HUES64 (cell line): ENCODE measurements around the gene ARL5A. TPM values are rescaled to one million over a fixed set of nuclear protein-coding genes. Genes with fewer than 3 reads are reported as not detected.
A peak's percentile ranks its signal among the peaks of the same experiment; 100 is the strongest.
"Not testable (repeated sequence)": the region's sequence is repeated elsewhere in the genome, so short reads cannot be mapped to it uniquely, and the experiment has no call there.

Experiments
- H3K27ac ChIP-seq: 2 replicates; pipeline ENCODE4 v1.7.0; 2013; ENCODE audit warnings: low read depth, low read length, inconsistent platforms
- H3K27me3 ChIP-seq: 2 replicates; pipeline ENCODE4 v1.6.1; 2013; ENCODE audit warnings: mild to moderate bottlenecking, low read length; ENCODE audit not compliant: insufficient read depth
- H3K36me3 ChIP-seq: 2 replicates; pipeline ENCODE4 v1.6.1; 2013; ENCODE audit warnings: mild to moderate bottlenecking, low read length; ENCODE audit not compliant: insufficient read depth
- H3K4me1 ChIP-seq: 2 replicates; pipeline ENCODE4 v1.6.1; 2013; ENCODE audit warnings: mild to moderate bottlenecking, low read length, moderate library complexity; ENCODE audit not compliant: insufficient read depth
- H3K4me3 ChIP-seq: 2 replicates; pipeline ENCODE4 v1.5.1; 2013; ENCODE audit warnings: mild to moderate bottlenecking, low read length, moderate library complexity
- H3K9ac ChIP-seq: 2 replicates; pipeline ENCODE4 v1.6.1; 2013; ENCODE audit warnings: mild to moderate bottlenecking, low read depth, low read length
- H3K9me3 ChIP-seq: 2 replicates; pipeline ENCODE4 v1.6.1; 2013; ENCODE audit warnings: low read depth, low read length; ENCODE audit not compliant: insufficient read depth
- WGBS: fragments of 150-250, 120-280 bp; methylation state at CpG from one replicate; pipeline ENCODE4 v1.1.7; 2013; ENCODE audit warnings: missing lambda C conversion rate; 5-methylcytosine and 5-hydroxymethylcytosine counted together
- polyA plus RNA-seq, 2 experiments: library from polyadenylated mRNA; stranded (reverse); fragments of 50-300 nt; gene quantifications; one replicate each; pipeline ENCODE4 v1.2.3, GENCODE V29; 2013

ARL5A gene
- 34.2 TPM for polyA plus RNA-seq (2013, experiment 1 of 2)
- polyA plus RNA-seq (2013, experiment 2 of 2): 42.1 TPM

GRCh38 chr2:151828143-151828889, at the start of gene ARL5A:
TSS of gene ARL5A (minus strand) at chr2:151828421. CDS start at chr2:151828176, 245 bp downstream.
- Histone ChIP-seq H3K4me3 (peak within 1 kb of the TSS; percentile 86), H3K27me3 (no peaks in the 10 kb centered on the region), H3K27ac (peak within 1 kb of the TSS; percentile 80), H3K36me3 (no peaks in the 10 kb centered on the region), H3K9me3 (no peaks in the 10 kb centered on the region), H3K9ac (peak within 1 kb of the TSS; percentile 92), H3K4me1 (peaks cover 42% of the 10 kb centered on the region)
- WGBS: under 1% methylated on average over 64 of the region's 64 CpGs

DNA sequence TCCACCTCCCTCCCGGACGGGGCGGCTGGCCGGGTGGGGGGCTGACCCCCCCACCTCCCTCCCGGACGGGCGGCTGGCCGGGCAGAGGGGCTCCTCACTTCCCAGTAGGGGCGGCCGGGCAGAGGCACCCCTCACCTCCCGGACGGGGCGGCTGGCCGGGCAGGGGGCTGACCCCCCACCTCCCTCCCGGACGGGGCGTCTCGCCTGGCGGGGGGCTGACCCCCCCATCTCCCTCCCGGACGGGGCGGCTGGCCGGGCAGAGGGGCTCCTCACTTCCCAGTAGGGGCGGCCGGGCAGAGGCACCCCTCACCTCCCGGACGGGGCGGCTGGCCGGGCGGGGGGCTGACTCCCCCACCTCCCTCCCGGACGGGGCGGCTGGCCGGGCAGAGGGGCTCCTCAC, 47.4 kb upstream of the ARL5A start:
- WGBS: 80% methylated on average over 10 of the region's 34 CpGs
- not testable (repeated sequence) for H3K36me3 ChIP-seq, H3K9me3 ChIP-seq, H3K9ac ChIP-seq, H3K4me3 ChIP-seq, H3K27me3 ChIP-seq, H3K4me1 ChIP-seq, H3K27ac ChIP-seq

GRCh38 chr2:151872463-151872862, 44.2 kb upstream of the ARL5A start:
- Histone ChIP-seq H3K27ac (no peak overlapping the region), H3K4me1 (no peaks in the 10 kb centered on the region), H3K9me3 (0 out of 2 replicates have a peak, but pooled peaks cover 3% of the 10 kb centered on the region), H3K9ac (no peak overlapping the region), H3K36me3 (no peaks in the 10 kb centered on the region), H3K4me3 (no peak overlapping the region), H3K27me3 (no peaks in the 10 kb centered on the region)
- 94% methylated on average over 3 of the region's 3 CpGs for WGBS

DNA sequence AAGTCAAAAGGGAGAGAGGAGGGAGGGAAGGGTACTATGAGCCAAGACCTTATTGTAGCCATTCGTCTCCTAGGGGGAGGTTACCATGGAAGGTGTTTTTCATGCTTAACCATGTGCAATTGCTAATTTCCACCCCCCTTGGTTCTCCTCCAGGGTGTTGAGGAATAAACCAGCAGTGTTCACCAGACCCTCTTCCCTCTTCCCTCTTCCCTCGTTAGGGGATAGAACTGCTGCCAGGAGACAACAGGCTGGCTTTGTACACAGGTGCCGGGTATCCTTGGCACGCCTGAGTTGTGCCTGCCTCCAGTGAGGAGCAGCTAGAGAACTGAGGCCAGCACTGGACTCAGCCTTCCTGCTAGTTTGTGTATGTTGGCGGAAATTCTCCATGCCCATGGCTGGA, 41.1 kb upstream of the ARL5A start:
- 88% methylated on average over 5 of the region's 5 CpGs for WGBS
- H3K4me1 ChIP-seq: no peaks in the 10 kb centered on the region
- no peak overlapping the region for H3K4me3 ChIP-seq
- no peaks in the 10 kb centered on the region for H3K27me3 ChIP-seq
- H3K9me3 ChIP-seq: no peaks in the 10 kb centered on the region
- H3K27ac ChIP-seq: no peak overlapping the region
- H3K36me3 ChIP-seq: no peaks in the 10 kb centered on the region
- H3K9ac ChIP-seq: no peak overlapping the region

GRCh38 chr2:151862700-151863099, 34.5 kb upstream of the ARL5A start:
- Histone ChIP-seq H3K9me3 (no peaks in the 10 kb centered on the region), H3K9ac (no peak overlapping the region), H3K27ac (no peak overlapping the region), H3K4me3 (no peak overlapping the region), H3K36me3 (no peaks in the 10 kb centered on the region), H3K4me1 (0 out of 2 replicates have a peak, but pooled peaks cover 2% of the 10 kb centered on the region), H3K27me3 (no peaks in the 10 kb centered on the region)
- WGBS: 95% methylated on average over 5 of the region's 5 CpGs

GRCh38 chr2:151861174-151861573, 33.0 kb upstream of the ARL5A start:
- H3K36me3 ChIP-seq: no peaks in the 10 kb centered on the region
- H3K9me3 ChIP-seq: no peaks in the 10 kb centered on the region
- WGBS: 86% methylated on average over 4 of the region's 4 CpGs
- no peaks in the 10 kb centered on the region for H3K27me3 ChIP-seq
- no peak overlapping the region for H3K27ac ChIP-seq
- H3K9ac ChIP-seq: no peak overlapping the region
- H3K4me1 ChIP-seq: 0 out of 2 replicates have a peak, but pooled peaks cover 2% of the 10 kb centered on the region
- H3K4me3 ChIP-seq: no peak overlapping the region

DNA sequence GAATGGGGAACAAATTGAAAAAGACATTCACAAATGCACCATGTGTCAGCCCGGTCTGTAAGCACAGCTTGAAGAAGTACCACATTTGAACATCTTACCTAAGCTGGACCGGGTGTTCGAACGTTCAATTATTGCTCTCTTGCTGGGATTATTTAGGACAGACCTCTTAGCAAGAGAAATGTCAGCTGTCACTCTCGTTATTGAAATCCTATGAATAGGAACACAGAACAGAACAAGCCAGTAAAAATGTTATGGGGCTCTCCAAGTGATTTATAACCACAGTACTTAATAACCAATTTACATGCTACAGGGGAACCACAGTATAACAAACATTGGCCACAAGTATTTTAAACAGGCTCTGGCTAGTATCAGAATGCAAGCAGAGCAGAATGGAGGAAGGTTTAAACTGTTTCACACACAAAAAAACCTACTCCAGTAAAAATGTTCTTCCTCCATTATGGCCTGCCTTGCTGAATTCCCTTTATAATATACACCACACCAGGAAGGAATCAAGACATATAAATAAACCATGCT, 32.5 kb upstream of the ARL5A start:
- Histone ChIP-seq H3K4me3 (no peak overlapping the region), H3K27me3 (no peaks in the 10 kb centered on the region), H3K36me3 (no peaks in the 10 kb centered on the region), H3K9me3 (no peaks in the 10 kb centered on the region), H3K27ac (no peak overlapping the region), H3K9ac (no peak overlapping the region), H3K4me1 (0 out of 2 replicates have a peak, but pooled peaks cover 2% of the 10 kb centered on the region)
- WGBS: 93% methylated on average over 5 of the region's 5 CpGs

GRCh38 chr2:151860210-151860609, 32.0 kb upstream of the ARL5A start:
- 91% methylated on average over 4 of the region's 4 CpGs for WGBS
- Histone ChIP-seq H3K4me1 (0 out of 2 replicates have a peak, but pooled peaks cover 2% of the 10 kb centered on the region), H3K4me3 (no peak overlapping the region), H3K27me3 (no peaks in the 10 kb centered on the region), H3K27ac (no peak overlapping the region), H3K9ac (no peak overlapping the region), H3K36me3 (no peaks in the 10 kb centered on the region), H3K9me3 (no peaks in the 10 kb centered on the region)

- H3K4me3 ChIP-seq: no peak overlapping the region
- H3K9me3 ChIP-seq: no peaks in the 10 kb centered on the region
- no peak overlapping the region for H3K9ac ChIP-seq
- H3K27me3 ChIP-seq: no peaks in the 10 kb centered on the region
- 0 out of 2 replicates have a peak, but pooled peaks cover 2% of the 10 kb centered on the region for H3K4me1 ChIP-seq
- no peak overlapping the region for H3K27ac ChIP-seq
- no peaks in the 10 kb centered on the region for H3K36me3 ChIP-seq
Measured at GRCh38 chr2:151857650-151858049, 29.4 kb upstream of the ARL5A start.

DNA sequence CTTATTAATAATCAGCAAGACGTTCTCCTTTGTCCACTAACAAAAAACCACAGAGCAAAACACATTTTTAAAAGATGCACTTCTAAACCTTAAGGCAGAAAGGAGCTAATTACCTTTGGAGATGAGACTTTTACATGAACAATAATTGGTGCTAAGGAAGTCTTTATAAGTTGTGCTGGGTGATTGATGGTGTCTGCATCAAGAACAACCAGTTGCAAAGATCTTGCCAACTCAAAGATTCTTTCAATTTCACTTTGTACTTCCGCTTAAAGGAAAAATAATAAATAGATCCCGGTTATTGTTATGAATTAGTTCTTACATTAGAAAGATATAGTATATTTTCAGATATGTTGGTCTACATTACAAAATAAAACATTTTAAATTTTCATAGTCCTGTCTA, 26.9 kb upstream of the ARL5A start:
- Histone ChIP-seq H3K4me1 (no peaks in the 10 kb centered on the region), H3K27ac (no peak overlapping the region), H3K27me3 (no peaks in the 10 kb centered on the region), H3K9ac (no peak overlapping the region), H3K36me3 (no peaks in the 10 kb centered on the region), H3K4me3 (no peak overlapping the region), H3K9me3 (no peaks in the 10 kb centered on the region)
- WGBS: no CpG with 5 or more reads among the region's 3 CpGs

DNA sequence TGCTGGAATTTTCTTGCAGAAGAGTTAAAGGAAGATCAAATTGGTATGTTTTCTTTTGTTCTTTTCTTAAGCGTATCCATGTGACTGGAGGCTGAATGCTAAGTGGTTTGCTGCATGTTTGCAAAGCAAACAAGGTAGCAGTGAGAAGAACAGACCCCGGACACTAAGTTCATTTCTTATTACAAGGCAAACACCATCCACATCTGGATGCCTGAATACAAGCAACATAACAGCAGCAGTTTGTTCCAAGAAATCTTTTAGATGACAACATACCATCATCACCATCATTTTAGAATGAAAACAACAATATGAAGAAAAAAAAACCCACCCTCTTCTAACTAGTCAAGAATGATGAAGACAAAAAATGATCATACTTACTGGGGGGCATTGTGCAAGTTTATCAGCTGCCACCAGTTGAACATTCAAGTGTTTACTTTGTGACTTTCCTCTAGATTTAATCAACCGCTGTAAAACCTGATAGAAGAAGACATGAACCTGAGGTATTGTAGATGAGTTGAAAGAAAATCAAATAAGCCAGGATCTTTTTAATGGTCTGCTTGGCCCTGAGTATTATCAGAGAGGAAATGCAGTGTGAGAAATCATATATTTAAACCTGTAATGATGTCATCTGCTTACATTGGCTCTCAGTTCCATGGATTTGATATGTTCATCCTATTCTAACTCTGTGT, 25.0 kb upstream of the ARL5A start:
- H3K27ac ChIP-seq: no peak overlapping the region

More for the DNA sequence above, 25.0 kb upstream of the ARL5A start:
- Histone ChIP-seq H3K27me3 (no peaks in the 10 kb centered on the region), H3K36me3 (no peaks in the 10 kb centered on the region), H3K9ac (no peak overlapping the region), H3K4me1 (no peaks in the 10 kb centered on the region), H3K9me3 (no peaks in the 10 kb centered on the region), H3K4me3 (no peak overlapping the region)
- 92% methylated on average over 3 of the region's 3 CpGs for WGBS
